DOHH2 (cell line): Measurements from ENCODE around the gene ANO6.

Source experiments
- H3F3A ChIP-seq: fragments of 200-600 bp; sonication (generic), shearing (Covaris generic); 2 replicates; pipeline ENCODE4 v1.6.0; 2016; ENCODE audit warnings: antibody characterized with exemption, mild to moderate bottlenecking; ENCODE audit not compliant: control insufficient read depth, insufficient read depth
- H3K27ac ChIP-seq: fragments of 200-600 bp; sonication (generic); 2 replicates; pipeline ENCODE4 v1.5.1; 2014; ENCODE audit warnings: low read depth, mild to moderate bottlenecking, low read length, moderate library complexity
- H3K27me3 ChIP-seq: fragments of 200-600 bp; sonication (generic); 2 replicates; pipeline ENCODE4 v1.6.1; 2014; ENCODE audit warnings: mild to moderate bottlenecking, low read length, mixed read lengths; ENCODE audit not compliant: control insufficient read depth
- H3K36me3 ChIP-seq: fragments of 200-600 bp; sonication (generic); 2 replicates; pipeline ENCODE4 v1.6.1; 2014; ENCODE audit warnings: mild to moderate bottlenecking, low read length, moderate library complexity, mixed read lengths; ENCODE audit not compliant: control insufficient read depth
- H3K4me1 ChIP-seq: fragments of 200-600 bp; sonication (generic); 2 replicates; pipeline ENCODE4 v1.6.1; 2014; ENCODE audit warnings: mild to moderate bottlenecking, low read length, mixed read lengths; ENCODE audit not compliant: control insufficient read depth
- H3K4me2 ChIP-seq: fragments of 200-600 bp; sonication (generic); 2 replicates; pipeline ENCODE4 v1.6.0; 2014; ENCODE audit warnings: mild to moderate bottlenecking, low read length, moderate library complexity
- H3K4me3 ChIP-seq: fragments of 200-600 bp; sonication (generic); 2 replicates; pipeline ENCODE4 v1.5.1; 2014; ENCODE audit warnings: mild to moderate bottlenecking, low read length, mixed read lengths
- H3K79me2 ChIP-seq: fragments of 200-600 bp; sonication (generic); 2 replicates; pipeline ENCODE4 v1.6.1; 2014; ENCODE audit warnings: mild to moderate bottlenecking, low read length, mixed read lengths; ENCODE audit not compliant: control insufficient read depth
- H3K9me2 ChIP-seq: fragments of 200-600 bp; sonication (generic); replicated peaks from 2 replicates; pipeline ENCODE4 v1.6.1; 2014; ENCODE audit warnings: mild to moderate bottlenecking, low read length, mixed read lengths; ENCODE audit not compliant: control insufficient read depth
- H3K9me3 ChIP-seq: fragments of 200-600 bp; sonication (generic); 2 replicates; pipeline ENCODE4 v1.6.1; 2014; ENCODE audit warnings: antibody characterized with exemption, low read length, mixed read lengths; ENCODE audit not compliant: control insufficient read depth, insufficient read depth
- H4K20me1 ChIP-seq: fragments of 200-600 bp; sonication (generic); 2 replicates; pipeline ENCODE4 v1.6.0; 2014; ENCODE audit warnings: low read depth, mild to moderate bottlenecking, antibody characterized with exemption, low read length, moderate library complexity; ENCODE audit not compliant: control insufficient read depth, insufficient read depth
- CTCF ChIP-seq: fragments of 200-600 bp; sonication (generic); IDR thresholded peaks from one replicate; pipeline ENCODE4 v1.5.1; 2014; ENCODE audit warnings: antibody characterized with exemption, mild to moderate bottlenecking, low read depth, low read length; ENCODE audit not compliant: poor library complexity, severe bottlenecking
- EZH2phosphoT487 ChIP-seq: fragments of 200-600 bp; sonication (generic); IDR thresholded peaks from 2 replicates; pipeline ENCODE4 v1.6.1; 2017; ENCODE audit warnings: borderline replicate concordance, mild to moderate bottlenecking, antibody characterized with exemption, low read length, moderate library complexity, mixed read lengths

ANO6 gene

DNA sequence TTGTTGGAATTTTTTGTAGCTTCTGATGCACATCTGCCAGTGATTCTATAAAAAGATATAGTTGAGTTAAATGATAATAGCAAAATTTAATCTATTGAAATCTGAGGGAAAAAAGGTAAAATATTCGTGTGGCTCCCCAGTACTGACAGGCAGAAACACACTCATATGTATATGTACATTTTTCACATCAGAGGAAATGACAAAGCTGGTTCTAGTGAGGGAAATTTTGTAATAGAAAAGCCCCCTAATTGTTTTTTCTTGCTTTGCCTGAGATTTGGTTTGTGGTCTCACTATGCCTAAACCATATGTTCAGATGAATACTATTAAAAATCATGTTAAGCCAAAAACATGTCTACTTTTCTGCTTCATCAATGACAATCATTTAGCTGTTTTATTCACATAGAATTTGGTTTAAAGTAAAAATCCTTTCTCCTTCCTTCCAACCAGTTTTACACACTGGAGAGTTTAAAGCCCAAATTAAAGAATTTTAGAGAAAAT is 203.5 kb downstream of the ANO6 start:
- Histone ChIP-seq H3K4me1 (peaks cover 17% of the 10 kb centered on the region), H3K79me2 (no peaks in the 10 kb centered on the region), H4K20me1 (no peaks in the 10 kb centered on the region), H3K36me3 (peaks cover 44% of the 10 kb centered on the region), H3K4me3 (no peak overlapping the region), H3K4me2 (no peak overlapping the region), H3K9me3 (no peaks in the 10 kb centered on the region), H3K27ac (no peak overlapping the region), H3F3A (no peaks in the 10 kb centered on the region), H3K27me3 (no peaks in the 10 kb centered on the region), H3K9me2 (no peaks in the 10 kb centered on the region)
- TF ChIP-seq EZH2phosphoT487: no peak
- TF ChIP-seq CTCF: no peak

DNA sequence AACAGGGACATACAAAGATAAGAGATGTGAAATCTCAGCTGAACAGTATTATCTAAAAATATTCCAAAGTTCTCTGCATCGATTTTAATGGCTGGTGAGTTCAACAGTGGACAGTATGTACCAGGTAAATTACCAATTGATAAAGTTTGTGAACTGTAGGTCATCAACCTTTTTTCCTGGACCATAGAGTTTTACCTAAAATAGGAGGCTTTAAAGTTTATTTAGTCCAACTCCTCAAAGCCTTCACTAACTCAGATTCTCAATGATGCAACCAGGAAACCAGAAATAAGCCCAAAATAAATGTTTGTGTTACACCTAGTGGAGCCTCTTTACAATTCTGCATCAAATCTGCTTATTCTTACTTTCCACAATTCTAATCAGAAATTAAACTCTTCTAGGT is 205.8 kb downstream of the ANO6 start:
- Histone ChIP-seq H3K9me3 (no peaks in the 10 kb centered on the region), H3K4me2 (no peak overlapping the region), H3K36me3 (peaks cover 44% of the 10 kb centered on the region), H3K27me3 (no peaks in the 10 kb centered on the region), H4K20me1 (no peaks in the 10 kb centered on the region), H3K27ac (no peak overlapping the region), H3K9me2 (no peaks in the 10 kb centered on the region), H3K4me1 (no peaks in the 10 kb centered on the region), H3K4me3 (no peak overlapping the region), H3K79me2 (no peaks in the 10 kb centered on the region), H3F3A (no peaks in the 10 kb centered on the region)
- no peak for TF ChIP-seq EZH2phosphoT487
- no peak for TF ChIP-seq CTCF

GRCh38 chr12:45423931-45424330 is 208.0 kb downstream of the ANO6 start:
- Histone ChIP-seq H3K4me2 (no peak overlapping the region), H3K36me3 (peaks cover 36% of the 10 kb centered on the region), H3K27ac (no peak overlapping the region), H4K20me1 (no peaks in the 10 kb centered on the region), H3K9me2 (no peaks in the 10 kb centered on the region), H3F3A (no peaks in the 10 kb centered on the region), H3K9me3 (no peaks in the 10 kb centered on the region), H3K27me3 (no peaks in the 10 kb centered on the region), H3K4me1 (no peaks in the 10 kb centered on the region), H3K79me2 (no peaks in the 10 kb centered on the region), H3K4me3 (no peak overlapping the region)
- TF ChIP-seq CTCF: no peak
- TF ChIP-seq EZH2phosphoT487: no peak
